LHCN-M2 (cell line): ENCODE results near the gene ANKK1. TPM values are rescaled to one million over a fixed set of nuclear protein-coding genes. Genes with fewer than 3 reads are reported as not detected.

Experiments used
- total RNA-seq: library from RNA; depleted of rRNA; stranded (reverse); fragments of >200 nt; gene quantifications from 2 replicates; pipeline ENCODE4 v1.2.3, GENCODE V29; 2014; rRNA removed

The ANKK1 gene
- total RNA-seq, 1 experiment from 2014 or later, result not detected

Other genes starting within 250 kb of the ANKK1 start
- gene TTC12, start 73.2 kb upstream of the ANKK1 start, total RNA-seq, result 14.0 and 15.2 TPM in 2 replicates
- 3.3 and 5.7 TPM in 2 replicates for gene DRD2, start 87.6 kb downstream of the ANKK1 start, total RNA-seq